Gastrocnemius medialis (tissue), 4 donors: ENCODE results near the gene YIF1A.

Source experiments
- POLR2A ChIP-seq, 2 donors: fragments of 450-650 bp; IDR thresholded peaks; one replicate each; pipeline ENCODE4 v1.6.1; 2017; ENCODE audit warnings: antibody characterized with exemption in 2 of 2, mild to moderate bottlenecking in 2 of 2, moderate library complexity in 2 of 2
- TF ChIP-seq, protein P1 (sequence below), 5 experiments: fragments of 450-650 bp in 3 of 5; fragments of 200-600 bp in 2 of 5; sonication (generic) in 2 of 5; IDR thresholded peaks in 4 of 5; conservative IDR thresholded peaks in 1 of 5; 1 replicate in 4 of 5; 2 replicates in 1 of 5; pipeline ENCODE4 v1.5.1; 2016 to 2019; ENCODE audit warnings: antibody characterized with exemption in 5 of 5, mild to moderate bottlenecking in 3 of 5, moderate library complexity in 3 of 5

DNA sequence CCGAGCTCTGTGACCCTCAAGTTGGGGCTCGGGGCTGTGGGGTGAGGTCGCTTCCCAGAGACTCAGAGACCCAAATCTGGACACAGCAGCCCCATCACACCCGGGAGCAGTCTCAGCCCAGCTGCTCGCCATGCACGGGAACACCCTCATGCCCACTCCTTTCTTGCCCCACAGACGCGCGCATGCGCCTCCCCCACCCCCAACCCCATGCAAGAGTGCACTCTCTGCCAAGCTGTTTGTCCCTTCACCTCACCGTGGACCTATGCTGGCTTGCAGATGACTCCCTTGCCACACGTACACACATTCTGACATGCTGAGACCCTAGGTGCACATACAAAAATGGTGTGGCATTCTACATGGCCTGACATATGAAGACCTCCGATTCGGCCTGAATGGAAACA is 28.4 kb upstream of the YIF1A start:
- TF ChIP-seq, protein P1, sequence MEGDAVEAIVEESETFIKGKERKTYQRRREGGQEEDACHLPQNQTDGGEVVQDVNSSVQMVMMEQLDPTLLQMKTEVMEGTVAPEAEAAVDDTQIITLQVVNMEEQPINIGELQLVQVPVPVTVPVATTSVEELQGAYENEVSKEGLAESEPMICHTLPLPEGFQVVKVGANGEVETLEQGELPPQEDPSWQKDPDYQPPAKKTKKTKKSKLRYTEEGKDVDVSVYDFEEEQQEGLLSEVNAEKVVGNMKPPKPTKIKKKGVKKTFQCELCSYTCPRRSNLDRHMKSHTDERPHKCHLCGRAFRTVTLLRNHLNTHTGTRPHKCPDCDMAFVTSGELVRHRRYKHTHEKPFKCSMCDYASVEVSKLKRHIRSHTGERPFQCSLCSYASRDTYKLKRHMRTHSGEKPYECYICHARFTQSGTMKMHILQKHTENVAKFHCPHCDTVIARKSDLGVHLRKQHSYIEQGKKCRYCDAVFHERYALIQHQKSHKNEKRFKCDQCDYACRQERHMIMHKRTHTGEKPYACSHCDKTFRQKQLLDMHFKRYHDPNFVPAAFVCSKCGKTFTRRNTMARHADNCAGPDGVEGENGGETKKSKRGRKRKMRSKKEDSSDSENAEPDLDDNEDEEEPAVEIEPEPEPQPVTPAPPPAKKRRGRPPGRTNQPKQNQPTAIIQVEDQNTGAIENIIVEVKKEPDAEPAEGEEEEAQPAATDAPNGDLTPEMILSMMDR (IDR thresholded peaks at IDR 0.05 in 4 of 5, conservative IDR thresholded peaks at IDR 0.05 in 1 of 5), result no peak
- no peak for TF ChIP-seq POLR2A (IDR thresholded peaks at IDR 0.05)
